OCI-LY3 (cell line): ENCODE data around the gene ACLY.
"Not testable (repeated sequence)": the region's sequence is repeated elsewhere in the genome, so short reads cannot be mapped to it uniquely, and the experiment has no call there.

Source experiments
- H2AFZ ChIP-seq: fragments of 200-600, 300-600 bp; shearing (Covaris generic); 2 replicates; pipeline ENCODE4 v1.6.0; 2014; ENCODE audit warnings: antibody characterized with exemption, low read depth, low read length
- H3K27ac ChIP-seq: fragments of 200-600, 300-600 bp; sonication (generic); 2 replicates; pipeline ENCODE4 v1.5.1; 2014; ENCODE audit warnings: mild to moderate bottlenecking, low read length, moderate library complexity, mixed read lengths
- H3K27me3 ChIP-seq: fragments of 200-600, 300-600 bp; sonication (generic); 2 replicates; pipeline ENCODE4 v1.6.1; 2014; ENCODE audit warnings: low read depth, low read length, mixed read lengths
- H3K36me3 ChIP-seq: fragments of 200-600, 300-600 bp; sonication (generic); replicated peaks from 2 replicates; pipeline ENCODE3; 2014; ENCODE audit warnings: low read depth, low read length, mixed read lengths
- H3K4me1 ChIP-seq: fragments of 300-600, 200-600 bp; sonication (generic); 2 replicates; pipeline ENCODE4 v1.6.1; 2014; ENCODE audit warnings: low read length, mixed read lengths
- H3K4me2 ChIP-seq: fragments of 200-600, 300-600 bp; sonication (generic); 2 replicates; pipeline ENCODE4 v1.6.1; 2014; ENCODE audit warnings: low read length, mixed read lengths
- H3K4me3 ChIP-seq: fragments of 300-600, 200-600 bp; sonication (generic); 2 replicates; pipeline ENCODE4 v1.5.1; 2014; ENCODE audit warnings: antibody characterized with exemption, mild to moderate bottlenecking, low read length, moderate library complexity
- H3K79me2 ChIP-seq: fragments of 300-600, 200-600 bp; shearing (Covaris generic); 2 replicates; pipeline ENCODE4 v1.6.1; 2014; ENCODE audit warnings: mild to moderate bottlenecking, low read length, mixed read lengths
- H3K9ac ChIP-seq: fragments of 300-600, 200-600 bp; shearing (Covaris generic); 2 replicates; pipeline ENCODE4 v1.6.0; 2014; ENCODE audit warnings: mild to moderate bottlenecking, low read length, moderate library complexity
- H3K9me3 ChIP-seq: fragments of 200-600, 300-600 bp; shearing (Covaris generic); 2 replicates; pipeline ENCODE4 v1.6.1; 2014; ENCODE audit warnings: low read length, mixed read lengths; ENCODE audit not compliant: insufficient read depth
- H4K20me1 ChIP-seq: fragments of 200-600, 300-600 bp; sonication (generic); 2 replicates; pipeline ENCODE4 v1.6.1; 2016; ENCODE audit warnings: low read length, mixed read lengths; ENCODE audit not compliant: insufficient read depth
- CTCF ChIP-seq: fragments of 200-600, 300-600 bp; sonication (generic); IDR thresholded peaks from 2 replicates; pipeline ENCODE4 v1.5.1; 2014; ENCODE audit warnings: antibody characterized with exemption, low read length, low read depth
- EZH2phosphoT487 ChIP-seq: fragments of 200-600 bp; shearing (Covaris generic); IDR thresholded peaks from 2 replicates; pipeline ENCODE4 v1.6.1; 2018; ENCODE audit warnings: antibody characterized with exemption, mixed run types, low read depth

The ACLY gene

GRCh38 chr17:41937970-41938954 lies 19.5 kb upstream of the ACLY start:
- Histone ChIP-seq H3K4me2 (no peak overlapping the region), H2AFZ (no peak overlapping the region), H3K9ac (no peak overlapping the region), H3K9me3 (no peaks in the 10 kb centered on the region), H3K27me3 (no peaks in the 10 kb centered on the region), H3K79me2 (no peaks in the 10 kb centered on the region), H3K4me3 (no peak overlapping the region), H4K20me1 (no peaks in the 10 kb centered on the region), H3K27ac (no peak overlapping the region), H3K4me1 (no peaks in the 10 kb centered on the region), H3K36me3 (no peaks in the 10 kb centered on the region)
- no peak for TF ChIP-seq EZH2phosphoT487
- no peak for TF ChIP-seq CTCF

- Histone ChIP-seq H3K9ac (no peak overlapping the region), H3K27ac (no peak overlapping the region), H3K79me2 (no peaks in the 10 kb centered on the region), H3K27me3 (no peaks in the 10 kb centered on the region), H4K20me1 (no peaks in the 10 kb centered on the region), H3K36me3 (no peaks in the 10 kb centered on the region), H3K4me1 (peaks cover 6% of the 10 kb centered on the region), H3K4me3 (no peak overlapping the region), H3K4me2 (no peak overlapping the region), H3K9me3 (no peaks in the 10 kb centered on the region), H2AFZ (no peak overlapping the region)
- no peak for TF ChIP-seq EZH2phosphoT487
- TF ChIP-seq CTCF = no peak
These were observed 16.9 kb upstream of the ACLY start for GRCh38 chr17:41935641-41936040.

- no peaks in the 10 kb centered on the region for H3K36me3 ChIP-seq
- no peak for TF ChIP-seq EZH2phosphoT487
- H2AFZ ChIP-seq = peak overlapping the region; percentile 86
- H3K9ac ChIP-seq = no peak overlapping the region
- H3K4me1 ChIP-seq = peaks cover 12% of the 10 kb centered on the region
- H3K27ac ChIP-seq = no peak overlapping the region
- H3K4me2 ChIP-seq = peak overlapping the region; percentile 39
- H3K9me3 ChIP-seq = no peaks in the 10 kb centered on the region
- no peaks in the 10 kb centered on the region for H3K27me3 ChIP-seq
- 0 out of 2 replicates have a peak, but pooled peaks cover 7% of the 10 kb centered on the region for H3K79me2 ChIP-seq
- no peak overlapping the region; the same call in 1 of the 2 replicates for H3K4me3 ChIP-seq
- H4K20me1 ChIP-seq = no peaks in the 10 kb centered on the region
These were observed 14.2 kb upstream of the ACLY start for GRCh38 chr17:41932816-41933389.

GRCh38 chr17:41931715-41932114 lies 13.0 kb upstream of the ACLY start:
- not testable (repeated sequence) for H3K4me2 ChIP-seq, H2AFZ ChIP-seq, H3K27ac ChIP-seq, H4K20me1 ChIP-seq, H3K36me3 ChIP-seq, H3K4me3 ChIP-seq, H3K79me2 ChIP-seq, H3K9ac ChIP-seq, H3K9me3 ChIP-seq, H3K27me3 ChIP-seq
- H3K4me1 ChIP-seq = peaks cover 12% of the 10 kb centered on the region

- not testable (repeated sequence) for H4K20me1 ChIP-seq, H3K79me2 ChIP-seq, H3K27me3 ChIP-seq, H3K27ac ChIP-seq, H3K36me3 ChIP-seq, H3K9me3 ChIP-seq
- H3K4me1 ChIP-seq = peaks cover 12% of the 10 kb centered on the region
- H3K9ac ChIP-seq = 0 out of 2 replicates have a peak overlapping the region, but pooled peaks have one; percentile 85
- H2AFZ ChIP-seq = peak overlapping the region; percentile 99; the same call in 1 of the 2 replicates
- peak overlapping the region; percentile 82 for H3K4me2 ChIP-seq
- peak overlapping the region; percentile 97 for H3K4me3 ChIP-seq
These were observed 12.0 kb upstream of the ACLY start for GRCh38 chr17:41930833-41931156.
